ENCODE data around the gene KATNBL1.

GRCh38 chr15:34214135-34214534 lies 4.2 kb upstream of the KATNBL1 start:
- TF ChIP-seq, protein P1, sequence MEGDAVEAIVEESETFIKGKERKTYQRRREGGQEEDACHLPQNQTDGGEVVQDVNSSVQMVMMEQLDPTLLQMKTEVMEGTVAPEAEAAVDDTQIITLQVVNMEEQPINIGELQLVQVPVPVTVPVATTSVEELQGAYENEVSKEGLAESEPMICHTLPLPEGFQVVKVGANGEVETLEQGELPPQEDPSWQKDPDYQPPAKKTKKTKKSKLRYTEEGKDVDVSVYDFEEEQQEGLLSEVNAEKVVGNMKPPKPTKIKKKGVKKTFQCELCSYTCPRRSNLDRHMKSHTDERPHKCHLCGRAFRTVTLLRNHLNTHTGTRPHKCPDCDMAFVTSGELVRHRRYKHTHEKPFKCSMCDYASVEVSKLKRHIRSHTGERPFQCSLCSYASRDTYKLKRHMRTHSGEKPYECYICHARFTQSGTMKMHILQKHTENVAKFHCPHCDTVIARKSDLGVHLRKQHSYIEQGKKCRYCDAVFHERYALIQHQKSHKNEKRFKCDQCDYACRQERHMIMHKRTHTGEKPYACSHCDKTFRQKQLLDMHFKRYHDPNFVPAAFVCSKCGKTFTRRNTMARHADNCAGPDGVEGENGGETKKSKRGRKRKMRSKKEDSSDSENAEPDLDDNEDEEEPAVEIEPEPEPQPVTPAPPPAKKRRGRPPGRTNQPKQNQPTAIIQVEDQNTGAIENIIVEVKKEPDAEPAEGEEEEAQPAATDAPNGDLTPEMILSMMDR (IDR thresholded peaks at IDR 0.05), result no peak
- no peak for TF ChIP-seq POLR2A (IDR thresholded peaks at IDR 0.05)
